SU-DHL-6 (cell line): ENCODE results near the gene LRATD1.

Source experiments
- H2AFZ ChIP-seq: fragments of 200-600 bp; sonication (generic); 2 replicates; pipeline ENCODE4 v1.6.1; 2014; ENCODE audit warnings: low read depth, mild to moderate bottlenecking, moderate library complexity, mixed read lengths, antibody characterized with exemption, low read length; ENCODE audit not compliant: severe bottlenecking
- H3F3A ChIP-seq: fragments of 200-600 bp; shearing (Covaris generic); 2 replicates; pipeline ENCODE4 v1.6.0; 2016; ENCODE audit warnings: antibody characterized with exemption, mild to moderate bottlenecking; ENCODE audit not compliant: insufficient read depth
- H3K27ac ChIP-seq: fragments of 200-600 bp; sonication (generic); 2 replicates; pipeline ENCODE4 v1.5.1; 2016; ENCODE audit warnings: low read depth, mild to moderate bottlenecking, low read length, moderate library complexity, mixed read lengths
- H3K27me3 ChIP-seq: fragments of 200-600 bp; sonication (generic), shearing (Covaris generic); 2 replicates; pipeline ENCODE4 v1.6.0; 2014; ENCODE audit warnings: mild to moderate bottlenecking, low read length
- H3K36me3 ChIP-seq: fragments of 200-600 bp; sonication (generic); 2 replicates; pipeline ENCODE4 v1.6.1; 2014; ENCODE audit warnings: mild to moderate bottlenecking, low read length, mixed read lengths
- H3K4me2 ChIP-seq: fragments of 300-600, 200-600 bp; shearing (Covaris generic), sonication (generic); 2 replicates; pipeline ENCODE4 v1.6.0; 2014; ENCODE audit warnings: low read length, low read depth, mild to moderate bottlenecking; ENCODE audit not compliant: poor library complexity, severe bottlenecking
- H3K4me3 ChIP-seq: fragments of 200-600 bp; sonication (generic); 2 replicates; pipeline ENCODE4 v1.5.1; 2014; ENCODE audit warnings: antibody characterized with exemption, low read length, mild to moderate bottlenecking, mixed read lengths; ENCODE audit not compliant: insufficient read depth, poor library complexity, severe bottlenecking
- H3K79me2 ChIP-seq: fragments of 200-600 bp; sonication (generic); 2 replicates; pipeline ENCODE4 v1.6.1; 2014; ENCODE audit warnings: mild to moderate bottlenecking, low read length, moderate library complexity; ENCODE audit not compliant: insufficient read depth
- H3K9ac ChIP-seq: fragments of 200-600 bp; sonication (generic); 2 replicates; pipeline ENCODE4 v1.7.0; 2014; ENCODE audit warnings: mild to moderate bottlenecking, low read length
- H3K9me2 ChIP-seq: fragments of 200-600 bp; sonication (generic); replicated peaks from 2 replicates; pipeline ENCODE4 v1.6.1; 2014; ENCODE audit warnings: low read length; ENCODE audit not compliant: insufficient read depth
- H3K9me3 ChIP-seq: fragments of 200-600 bp; sonication (generic); 2 replicates; pipeline ENCODE4 v1.6.1; 2014; ENCODE audit warnings: low read length, mixed read lengths; ENCODE audit not compliant: insufficient read depth
- H4K20me1 ChIP-seq: fragments of 200-600 bp; sonication (generic); 2 replicates; pipeline ENCODE4 v1.6.1; 2014; ENCODE audit warnings: low read depth, mild to moderate bottlenecking, antibody characterized with exemption, low read length, moderate library complexity, mixed read lengths
- CTCF ChIP-seq: fragments of 200-600 bp; sonication (generic); IDR thresholded peaks from one replicate; pipeline ENCODE4 v1.5.1; 2017; ENCODE audit warnings: antibody characterized with exemption, mild to moderate bottlenecking, low read length, moderate library complexity; ENCODE audit not compliant: insufficient read depth, poor library complexity, severe bottlenecking
- EZH2phosphoT487 ChIP-seq: fragments of 200-600 bp; sonication (generic), shearing (Covaris generic); conservative IDR thresholded peaks from 2 replicates; pipeline ENCODE4 v1.6.1; 2018; ENCODE audit warnings: mild to moderate bottlenecking, antibody characterized with exemption, low read length, moderate library complexity, mixed read lengths

LRATD1 gene

GRCh38 chr2:14632133-14632936, at the start of gene LRATD1:
Gene LRATD1 (plus strand): TSS chr2:14632717. CDS start chr2:14633980, 1,263 bp downstream.
- Histone ChIP-seq H3K9me2 (no peaks in the 10 kb centered on the region), H3K27ac (no peak within 1 kb of the TSS), H3K9me3 (no peaks in the 10 kb centered on the region), H3K4me3 (no peak within 1 kb of the TSS), H3K9ac (no peak within 1 kb of the TSS), H3K4me2 (no peak within 1 kb of the TSS), H3F3A (no peaks in the 10 kb centered on the region), H3K27me3 (no peaks in the 10 kb centered on the region), H3K79me2 (no peaks in the 10 kb centered on the region), H4K20me1 (no peaks in the 10 kb centered on the region), H3K36me3 (no peaks in the 10 kb centered on the region), H2AFZ (no peak within 1 kb of the TSS)
- TF ChIP-seq CTCF, result no peak
- no peak for TF ChIP-seq EZH2phosphoT487

GRCh38 chr2:14583059-14583458, 49.5 kb upstream of the LRATD1 start:
- H3K27ac ChIP-seq, result no peak overlapping the region
- no peak overlapping the region for H3K4me3 ChIP-seq
- no peak overlapping the region for H3K9ac ChIP-seq
- no peaks in the 10 kb centered on the region for H3K36me3 ChIP-seq
- H3K9me3 ChIP-seq, result no peaks in the 10 kb centered on the region
- no peaks in the 10 kb centered on the region for H4K20me1 ChIP-seq
- H3K9me2 ChIP-seq, result no peaks in the 10 kb centered on the region
- no peaks in the 10 kb centered on the region for H3K27me3 ChIP-seq
- H2AFZ ChIP-seq, result no peak overlapping the region
- no peak for TF ChIP-seq CTCF
- no peak for TF ChIP-seq EZH2phosphoT487
- H3K79me2 ChIP-seq, result no peaks in the 10 kb centered on the region
- no peak overlapping the region for H3K4me2 ChIP-seq
- H3F3A ChIP-seq, result no peaks in the 10 kb centered on the region

- Histone ChIP-seq H3K4me3 (no peak overlapping the region), H3K9me3 (no peaks in the 10 kb centered on the region), H3K36me3 (no peaks in the 10 kb centered on the region), H3K4me2 (no peak overlapping the region), H3K79me2 (no peaks in the 10 kb centered on the region), H3K27ac (no peak overlapping the region), H3K9ac (no peak overlapping the region), H3K9me2 (no peaks in the 10 kb centered on the region), H4K20me1 (no peaks in the 10 kb centered on the region), H3F3A (no peaks in the 10 kb centered on the region), H3K27me3 (no peaks in the 10 kb centered on the region), H2AFZ (no peak overlapping the region)
- TF ChIP-seq CTCF, result no peak
- no peak for TF ChIP-seq EZH2phosphoT487
Observed at GRCh38 chr2:14583802-14584201, 48.7 kb upstream of the LRATD1 start.
